Kidney (tissue), 14 donors: ENCODE measurements around the gene ARHGEF3. TPM values are rescaled to one million over a fixed set of nuclear protein-coding genes. Genes with fewer than 3 reads are reported as not detected.

Experiments used
- DNase-seq, 5 donors: peaks; one replicate each; pipeline ENCODE4 v3.0.0-alpha.2; 2013 to 2020
- FAIRE-seq: peaks from 2 replicates; lab custom pipeline; 2012; peaks lifted over from hg19 to GRCh38; lab: Jason Lieb, UNC
- H3K27ac ChIP-seq, 2 donors: one replicate each; pipeline ENCODE4 v1.7.0; 2013; ENCODE audit warnings: low read depth in 2 of 2, low read length in 2 of 2, inconsistent platforms in 1 of 2
- H3K27me3 ChIP-seq: one replicate; pipeline ENCODE4 v1.7.1; 2013; ENCODE audit warnings: low read length, inconsistent platforms; ENCODE audit not compliant: control insufficient read depth, insufficient read depth
- H3K36me3 ChIP-seq, 3 donors: one replicate each; pipeline versions ENCODE4 v1.7.0 to v1.7.1; 2013; ENCODE audit warnings: low read length in 3 of 3, control low read depth in 1 of 3, inconsistent platforms in 1 of 3; ENCODE audit not compliant: insufficient read depth in 3 of 3, control insufficient read depth in 2 of 3
- H3K4me1 ChIP-seq, 3 donors: one replicate each; pipeline versions ENCODE4 v1.7.0 to v1.7.1; 2013; ENCODE audit warnings: low read length in 3 of 3, inconsistent platforms in 1 of 3, low read depth in 1 of 3; ENCODE audit not compliant: control insufficient read depth in 2 of 3, insufficient read depth in 2 of 3
- H3K4me3 ChIP-seq, 3 donors: one replicate each; pipeline versions ENCODE4 v1.7.0 to v1.8.1; 2013; ENCODE audit warnings: low read length in 3 of 3, control low read depth in 1 of 3, inconsistent platforms in 1 of 3
- H3K9ac ChIP-seq, 3 donors: one replicate each; pipeline versions ENCODE4 v1.7.0 to v1.7.1; 2013; ENCODE audit warnings: low read length in 3 of 3, control low read depth in 1 of 3, inconsistent platforms in 1 of 3
- H3K9me3 ChIP-seq, 3 donors: one replicate each; pipeline versions ENCODE4 v1.7.0 to v1.7.1; 2013; ENCODE audit warnings: low read length in 3 of 3, control low read depth in 1 of 3, inconsistent platforms in 1 of 3; ENCODE audit not compliant: control insufficient read depth in 2 of 3, insufficient read depth in 1 of 3
- CTCF ChIP-seq: IDR thresholded peaks from 3 replicates; pipeline ENCODE4 v1.5.1; 2012; ENCODE audit warnings: mild to moderate bottlenecking, moderate library complexity, borderline replicate concordance; ENCODE audit not compliant: insufficient read depth; ENCODE audit errors: extremely low read depth
- intact Hi-C: fragments of 100-400 bp; cut with DNase I; formaldehyde crosslinking; loops from one replicate; pipeline ENCODE4 v1.11.1; 2022
- polyA plus RNA-seq: library from polyadenylated mRNA; stranded (reverse); fragments of 350-450 nt; fragmentation: Illumina TruSeq; extraction: RNeasy Lipid Tissue Mini Kit (QIAGEN cat#74804); gene quantifications from one replicate; pipeline ENCODE4 v1.2.3, GENCODE V29; 2014; ENCODE audit warnings: low read depth, low replicate concordance; ENCODE audit not compliant: insufficient read depth
- total RNA-seq: library from RNA; stranded (reverse); fragmentation: NEBNext Ultra II Directional; extraction: Animal tissue kit (Norgen Biotek cat#: 25700); gene quantifications from one replicate; pipeline ENCODE4 v1.2.1, GENCODE V29; 2021
- donor health status: control.
- donor health status: control.
- donor health status: control.
- donor health status: control.
- donor health status: control.
- donor health status: DM: yes; HTN: yes; CAD: no.
- donor health status: Normal renal cell carcinoma (clear cell type).

Gene ARHGEF3
- total and polyA plus RNA-seq, 2 donors from 2014 or later, result 25.8 to 56.3 TPM

- no peaks in the 10 kb centered on the region for H3K9me3 ChIP-seq
- no peaks in the 10 kb centered on the region for H3K4me1 ChIP-seq
- H3K4me3 ChIP-seq, result no peak overlapping the region
- H3K27me3 ChIP-seq, result no peaks in the 10 kb centered on the region
- H3K27ac ChIP-seq, result no peak overlapping the region
- intact Hi-C loops, result no loop called here
- H3K36me3 ChIP-seq, result no peaks in the 10 kb centered on the region
- FAIRE-seq (no peak), DNase-seq (no peak)
- H3K9ac ChIP-seq, result no peak overlapping the region
- no peak for TF ChIP-seq CTCF
Measured at GRCh38 chr3:56830884-56831283, 29.1 kb upstream of the ARHGEF3 start.

GRCh38 chr3:56829533-56829932 lies 27.8 kb upstream of the ARHGEF3 start:
- no peaks in the 10 kb centered on the region for H3K4me1 ChIP-seq
- H3K4me3 ChIP-seq, result no peak overlapping the region
- no peak for TF ChIP-seq CTCF
- no peaks in the 10 kb centered on the region for H3K9me3 ChIP-seq
- peak in 1 of 5 donors; percentile 50 for DNase-seq
- intact Hi-C loops, result no loop called here
- H3K9ac ChIP-seq, result no peak overlapping the region
- no peak overlapping the region for H3K27ac ChIP-seq
- no peak for FAIRE-seq
- H3K27me3 ChIP-seq, result no peaks in the 10 kb centered on the region
- H3K36me3 ChIP-seq, result no peaks in the 10 kb centered on the region

- H3K27me3 ChIP-seq, result no peaks in the 10 kb centered on the region
- no peak for TF ChIP-seq CTCF
- no peaks in the 10 kb centered on the region for H3K9me3 ChIP-seq
- FAIRE-seq (peak; percentile 37), DNase-seq (no peak)
- no peak overlapping the region for H3K4me3 ChIP-seq
- no peak overlapping the region for H3K27ac ChIP-seq
- no peaks in the 10 kb centered on the region for H3K36me3 ChIP-seq
- intact Hi-C loops, result no loop called here
- H3K9ac ChIP-seq, result no peak overlapping the region
- no peaks in the 10 kb centered on the region for H3K4me1 ChIP-seq
Measured at GRCh38 chr3:56826831-56827722, 25.3 kb upstream of the ARHGEF3 start.
